Naive thymus-derived CD8-positive, alpha-beta T cell (primary cell): Measurements from ENCODE around the gene CBL. TPM values are rescaled to one million over a fixed set of nuclear protein-coding genes. Genes with fewer than 3 reads are reported as not detected.
A peak's percentile ranks its signal among the peaks of the same experiment; 100 is the strongest.
"Not testable (repeated sequence)": the region's sequence is repeated elsewhere in the genome, so short reads cannot be mapped to it uniquely, and the experiment has no call there.

Experiments used
- ATAC-seq, 2 donors: fragments of 150-1000 bp; cut with Tn5 transposase in 1 of 2; sonication (Bioruptor Pico), chemical (Tn5 transposase) in 1 of 2; 1 replicate in 1 of 2; 2 replicates in 1 of 2; pipeline ENCODE4 v1.10.0; 2021; ENCODE audit warnings: mild to moderate bottlenecking in 2 of 2, moderate library complexity in 2 of 2
- POLR2A ChIA-PET: fragments of 350-600 bp; sonication (Branson Sonifier 250); formaldehyde crosslinking; loops from one replicate; lab custom pipeline; 2021; ENCODE audit warnings: antibody characterized with exemption; lab: Charles Lee
- DNase-seq, 10 donors: peaks; one replicate each; pipeline versions ENCODE4 v3.0.0 to v3.0.0-alpha.2; 2020 to 2022
- H3K27ac Mint-ChIP-seq, 10 donors: one replicate each; pipeline ENCODE4 v1.8.0; 2020 to 2022; ENCODE audit warnings: mild to moderate bottlenecking in 10 of 10, mixed read lengths in 10 of 10, moderate library complexity in 4 of 10, inconsistent platforms in 1 of 10
- H3K27me3 Mint-ChIP-seq, 5 donors: one replicate each; pipeline ENCODE4 v1.8.0; 2021 to 2022; ENCODE audit warnings: mixed read lengths in 5 of 5
- H3K36me3 Mint-ChIP-seq, 3 donors: one replicate each; pipeline ENCODE4 v1.8.0; 2020 to 2022; ENCODE audit warnings: mixed read lengths in 3 of 3, mild to moderate bottlenecking in 2 of 3, inconsistent platforms in 1 of 3
- H3K4me1 Mint-ChIP-seq, 4 donors: one replicate each; pipeline ENCODE4 v1.8.0; 2021 to 2022; ENCODE audit warnings: mixed read lengths in 4 of 4
- H3K4me3 Mint-ChIP-seq, 10 donors: one replicate each; pipeline ENCODE4 v1.8.0; 2020 to 2022; ENCODE audit warnings: mild to moderate bottlenecking in 10 of 10, mixed read lengths in 10 of 10, moderate library complexity in 6 of 10, inconsistent platforms in 1 of 10
- H3K9me3 Mint-ChIP-seq, 9 donors: one replicate each; pipeline ENCODE4 v1.8.0; 2020 to 2022; ENCODE audit warnings: mixed read lengths in 9 of 9, mild to moderate bottlenecking in 3 of 9, inconsistent platforms in 1 of 9, moderate library complexity in 1 of 9
- polyA plus RNA-seq, 3 donors: library from polyadenylated mRNA; unstranded; fragments of 300-500 nt; fragmentation: Illumina TruSeq; gene quantifications; one replicate each; pipeline ENCODE4 v1.2.3, GENCODE V29; 2021
- total RNA-seq, 8 experiments: library from RNA in 2 of 8; stranded (reverse) in 2 of 8; gene quantifications; one replicate each; pipeline ENCODE4 v1.2.3 and lab custom pipeline; 2021 to 2026

The CBL gene
- total and polyA plus RNA-seq, 5 experiments from 2014 or later: 11.5 to 51.6 (median 16.1) TPM

DNA sequence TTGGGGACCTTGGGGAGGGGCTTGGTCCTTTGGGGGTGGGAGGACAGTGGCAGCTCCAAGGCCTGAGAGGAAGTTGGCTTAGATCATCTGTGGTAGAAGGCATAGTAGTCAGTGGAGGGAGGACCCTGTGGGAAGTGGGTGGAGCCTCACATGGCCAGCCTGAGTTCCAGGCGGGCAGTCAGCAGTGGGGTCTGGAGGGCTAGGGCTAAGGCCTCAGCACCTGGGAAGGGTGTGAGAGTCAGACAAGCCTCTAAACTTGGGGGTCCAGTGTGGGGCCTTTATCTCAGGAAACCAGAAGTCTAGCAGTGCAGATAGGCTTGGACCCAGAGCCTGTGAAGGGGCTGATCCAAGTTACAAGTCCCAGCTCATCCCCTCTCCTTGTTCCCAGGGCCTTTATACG is 33.6 kb upstream of the CBL start:
- Mint-ChIP-seq H3K4me1 (peaks cover 7 to 18% (median 9%) of the 10 kb centered on the region in 4 donors), H3K9me3 (no peaks in the 10 kb centered on the region), H3K27ac (peak overlapping the region in 1 of 10 donors; percentile 73), H3K36me3 (peaks cover 0 to 16% (median 6%) of the 10 kb centered on the region in 3 donors), H3K4me3 (no peak overlapping the region), H3K27me3 (no peaks in the 10 kb centered on the region)
- ATAC-seq (no peak), DNase-seq (no peak)
- POLR2A ChIA-PET: no interaction called here

DNA sequence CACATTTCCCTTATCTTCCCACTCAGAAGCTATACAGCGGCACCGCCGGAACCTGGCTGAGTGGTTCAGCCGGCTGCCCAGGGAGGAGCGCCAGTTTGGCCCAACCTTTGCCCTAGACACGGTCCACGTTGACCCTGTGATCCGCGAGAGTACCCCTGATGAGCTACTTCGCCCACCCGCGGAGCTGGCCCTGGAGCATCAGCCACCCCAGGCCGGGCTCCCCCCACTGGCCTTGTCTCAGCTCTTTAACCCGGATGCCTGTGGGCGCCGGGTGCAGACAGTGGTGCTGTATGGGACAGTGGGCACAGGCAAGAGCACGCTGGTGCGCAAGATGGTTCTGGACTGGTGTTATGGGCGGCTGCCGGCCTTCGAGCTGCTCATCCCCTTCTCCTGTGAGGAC is 32.7 kb upstream of the CBL start:
- Mint-ChIP-seq H3K9me3 (no peaks in the 10 kb centered on the region), H3K4me1 (peaks cover 11 to 23% (median 12%) of the 10 kb centered on the region in 4 donors), H3K4me3 (no peak overlapping the region), H3K27me3 (no peaks in the 10 kb centered on the region), H3K36me3 (peaks cover 0 to 16% (median 6%) of the 10 kb centered on the region in 3 donors), H3K27ac (no peak overlapping the region)
- POLR2A ChIA-PET: interaction anchor here (0.6 kb wide), 1 partner anchor 1021 kb away, joined by 6 read pairs; the partner anchor contains the start of gene SCN4B
- DNase-seq (no peak), ATAC-seq (no peak)

DNA sequence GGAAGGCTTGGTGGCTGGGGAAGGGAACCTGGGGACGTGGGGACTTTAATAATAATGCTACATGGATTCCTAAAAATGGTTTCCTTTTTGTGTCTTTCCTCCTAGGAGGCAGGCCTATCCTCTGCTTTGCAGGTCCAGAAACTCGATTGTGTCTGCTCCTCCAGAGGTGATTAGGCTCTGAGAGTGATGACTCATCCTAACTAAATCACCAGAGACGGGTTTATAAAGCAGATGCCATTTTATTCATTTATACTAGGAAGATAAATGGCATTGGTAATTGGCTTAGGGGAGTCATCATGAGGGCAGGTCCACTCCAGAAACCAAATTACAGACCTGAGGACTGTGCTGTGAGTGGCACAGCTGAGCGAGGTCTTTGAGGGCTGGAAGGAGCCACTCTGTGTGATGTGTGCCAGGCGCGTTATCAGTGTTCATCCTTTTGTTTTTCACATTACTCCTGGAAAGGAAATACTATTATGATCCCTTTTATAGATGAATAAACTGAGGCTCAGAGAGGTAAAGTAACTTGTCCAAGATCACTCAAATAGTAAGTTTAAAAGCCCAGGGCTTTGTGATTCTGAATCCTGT is 30.6 kb upstream of the CBL start:
- no peaks in the 10 kb centered on the region for H3K9me3 Mint-ChIP-seq
- H3K4me1 Mint-ChIP-seq: peaks cover 5 to 18% (median 10%) of the 10 kb centered on the region in 4 donors
- H3K36me3 Mint-ChIP-seq: peaks cover 0 to 23% (median 6%) of the 10 kb centered on the region in 3 donors
- ATAC-seq: no peak
- no peak overlapping the region for H3K4me3 Mint-ChIP-seq
- DNase-seq: no peak
- peak overlapping the region in 1 of 10 donors; percentile 31 for H3K27ac Mint-ChIP-seq
- no peaks in the 10 kb centered on the region for H3K27me3 Mint-ChIP-seq
- POLR2A ChIA-PET: no interaction called here

DNA sequence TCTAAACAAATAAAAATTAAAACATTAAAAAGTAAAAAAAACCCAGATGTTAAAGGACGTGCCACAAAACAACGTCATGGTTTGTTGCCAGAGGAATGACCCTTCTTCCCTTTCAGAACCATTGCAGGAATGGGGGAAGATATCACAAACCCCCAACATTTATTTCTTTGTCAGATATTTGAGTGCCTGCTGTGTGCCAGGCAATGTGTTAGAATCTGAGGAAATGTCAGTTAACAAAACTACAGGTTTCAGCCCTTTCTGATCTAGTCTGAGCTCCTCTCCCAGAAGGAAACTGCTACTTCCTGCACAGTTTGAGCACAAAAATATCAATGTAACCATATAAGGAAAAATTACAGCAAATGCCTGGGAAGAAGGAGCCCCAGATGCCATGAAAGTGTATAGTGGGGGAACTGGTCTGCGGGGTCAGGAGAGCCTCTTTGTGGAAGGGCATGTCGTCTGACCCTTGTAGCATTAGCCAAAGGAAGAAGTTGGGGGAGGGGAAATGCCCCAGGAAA is 27.9 kb upstream of the CBL start:
- no peak for DNase-seq
- peak overlapping the region in 1 of 10 donors; percentile 15 for H3K4me3 Mint-ChIP-seq
- peaks cover 5 to 18% (median 10%) of the 10 kb centered on the region in 4 donors for H3K4me1 Mint-ChIP-seq
- no peak for ATAC-seq
- H3K36me3 Mint-ChIP-seq: peaks cover 0 to 26% (median 6%) of the 10 kb centered on the region in 3 donors
- POLR2A ChIA-PET: interaction anchor here (0.6 to 0.7 kb wide), 3 partner anchors 17 to 110 kb away, joined by 3 read pairs; no protein-coding TSS in a partner anchor
- peak overlapping the region in 4 of 10 donors; percentile 23 to 78 (median 62) for H3K27ac Mint-ChIP-seq
- H3K27me3 Mint-ChIP-seq: no peaks in the 10 kb centered on the region
- no peaks in the 10 kb centered on the region for H3K9me3 Mint-ChIP-seq

DNA sequence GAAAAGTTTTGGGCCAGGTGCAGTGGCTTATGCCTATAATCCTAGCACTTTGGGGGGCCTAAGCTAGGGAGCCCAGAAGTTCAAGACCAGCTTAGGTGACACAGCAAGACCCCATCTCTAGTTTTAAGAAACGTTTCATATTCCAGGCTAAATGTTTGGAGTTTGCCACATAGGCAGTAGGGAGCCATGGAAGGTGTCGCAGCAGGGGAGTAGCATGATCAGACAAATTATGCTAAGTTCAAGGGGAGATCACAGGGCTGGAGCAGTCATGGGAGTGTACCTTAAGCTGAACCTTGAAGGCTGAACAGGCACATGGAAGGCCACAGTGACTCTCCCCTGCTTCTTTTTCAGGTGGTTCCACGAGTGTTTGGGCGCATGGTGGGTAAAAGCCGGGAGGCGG is 26.8 kb upstream of the CBL start:
- H3K27ac Mint-ChIP-seq: peak overlapping the region in 1 of 10 donors; percentile 38
- H3K4me3 Mint-ChIP-seq: no peak overlapping the region
- POLR2A ChIA-PET: interaction anchor here (0.5 kb wide), 1 partner anchor 75 kb away, joined by 3 read pairs; no protein-coding TSS in a partner anchor

DNA sequence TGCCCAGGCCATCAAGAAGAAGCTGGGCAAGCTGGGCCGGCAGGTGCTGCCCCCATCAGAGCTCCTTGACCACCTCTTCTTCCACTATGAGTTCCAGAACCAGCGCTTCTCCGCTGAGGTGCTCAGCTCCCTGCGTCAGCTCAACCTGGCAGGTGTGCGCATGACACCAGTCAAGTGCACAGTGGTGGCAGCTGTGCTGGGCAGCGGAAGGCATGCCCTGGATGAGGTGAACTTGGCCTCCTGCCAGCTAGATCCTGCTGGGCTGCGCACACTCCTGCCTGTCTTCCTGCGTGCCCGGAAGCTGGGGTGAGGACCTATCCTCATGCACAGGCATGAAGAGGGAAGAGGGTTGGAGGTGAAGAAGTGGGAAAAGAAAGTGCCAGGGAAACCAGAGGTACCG is 26.2 kb upstream of the CBL start:
- peak overlapping the region in 1 of 10 donors; percentile 18 for H3K27ac Mint-ChIP-seq
- POLR2A ChIA-PET: no interaction called here
- no peak for DNase-seq
- H3K36me3 Mint-ChIP-seq: peaks cover 0 to 16% (median 6%) of the 10 kb centered on the region in 3 donors
- ATAC-seq: no peak
- no peaks in the 10 kb centered on the region for H3K27me3 Mint-ChIP-seq
- no peak overlapping the region for H3K4me3 Mint-ChIP-seq
- peaks cover 4 to 18% (median 5%) of the 10 kb centered on the region in 4 donors for H3K4me1 Mint-ChIP-seq
- H3K9me3 Mint-ChIP-seq: no peaks in the 10 kb centered on the region

More for the DNA sequence above, 26.8 kb upstream of the CBL start:
- Mint-ChIP-seq H3K4me1 (peaks cover 4 to 18% (median 7%) of the 10 kb centered on the region in 4 donors), H3K27me3 (no peaks in the 10 kb centered on the region), H3K9me3 (no peaks in the 10 kb centered on the region), H3K36me3 (peaks cover 0 to 20% (median 6%) of the 10 kb centered on the region in 3 donors)
- no peak for DNase-seq
- no peak for ATAC-seq

DNA sequence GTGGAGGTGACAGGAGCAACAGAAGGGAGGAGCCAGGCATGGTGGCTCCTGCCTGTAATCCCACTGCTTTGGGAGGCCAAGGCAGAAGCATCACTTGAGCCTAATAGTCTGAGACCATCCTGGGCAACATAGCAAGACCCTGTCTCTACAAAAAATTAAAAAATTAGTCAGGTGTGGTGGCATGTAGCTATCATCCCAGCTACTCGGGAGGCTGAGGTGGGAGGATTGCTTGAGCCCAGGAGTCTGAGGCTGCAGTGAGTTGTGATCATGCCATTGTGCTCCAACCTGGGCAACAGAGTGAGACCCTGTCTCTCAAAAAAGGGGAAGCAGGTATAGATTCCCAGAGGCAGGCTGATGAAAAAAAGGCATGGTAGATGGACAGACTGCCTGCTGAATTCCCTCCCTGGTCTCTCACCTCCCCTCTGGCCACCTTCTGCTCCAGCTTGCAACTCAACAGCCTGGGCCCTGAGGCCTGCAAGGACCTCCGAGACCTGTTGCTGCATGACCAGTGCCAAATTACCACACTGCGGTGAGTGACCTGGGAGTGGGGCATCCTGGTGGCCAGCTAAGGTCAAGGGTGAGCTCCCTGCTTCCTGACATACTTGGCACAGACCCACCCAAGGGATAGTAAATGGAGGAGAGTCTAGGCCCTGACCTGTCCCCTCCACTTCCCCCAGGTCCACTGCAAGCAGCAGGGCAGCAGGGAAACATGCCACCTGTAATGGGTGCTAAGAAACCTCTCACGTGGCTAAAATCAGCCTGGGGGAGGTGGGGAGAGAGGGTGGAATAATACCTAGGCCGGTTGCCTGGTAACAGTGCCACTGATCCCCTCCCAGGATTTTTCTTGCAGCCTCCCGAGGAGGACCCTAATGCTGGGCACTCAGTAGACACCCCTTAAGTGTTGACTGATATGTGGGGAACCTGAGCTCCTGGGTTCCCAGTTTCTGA is 25.1 kb upstream of the CBL start:
- ATAC-seq (no peak), DNase-seq (no peak)
- Mint-ChIP-seq H3K36me3 (peaks cover 0 to 10% (median 0%) of the 10 kb centered on the region in 3 donors), H3K4me3 (no peak overlapping the region), H3K9me3 (no peaks in the 10 kb centered on the region), H3K4me1 (peaks cover 4 to 14% (median 8%) of the 10 kb centered on the region in 4 donors), H3K27ac (no peak overlapping the region), H3K27me3 (peaks cover 0 to 4% (median 0%) of the 10 kb centered on the region in 5 donors)
- POLR2A ChIA-PET: interaction anchor here (1.0 kb wide), 1 partner anchor 16 kb away, joined by 4 read pairs; no protein-coding TSS in a partner anchor

DNA sequence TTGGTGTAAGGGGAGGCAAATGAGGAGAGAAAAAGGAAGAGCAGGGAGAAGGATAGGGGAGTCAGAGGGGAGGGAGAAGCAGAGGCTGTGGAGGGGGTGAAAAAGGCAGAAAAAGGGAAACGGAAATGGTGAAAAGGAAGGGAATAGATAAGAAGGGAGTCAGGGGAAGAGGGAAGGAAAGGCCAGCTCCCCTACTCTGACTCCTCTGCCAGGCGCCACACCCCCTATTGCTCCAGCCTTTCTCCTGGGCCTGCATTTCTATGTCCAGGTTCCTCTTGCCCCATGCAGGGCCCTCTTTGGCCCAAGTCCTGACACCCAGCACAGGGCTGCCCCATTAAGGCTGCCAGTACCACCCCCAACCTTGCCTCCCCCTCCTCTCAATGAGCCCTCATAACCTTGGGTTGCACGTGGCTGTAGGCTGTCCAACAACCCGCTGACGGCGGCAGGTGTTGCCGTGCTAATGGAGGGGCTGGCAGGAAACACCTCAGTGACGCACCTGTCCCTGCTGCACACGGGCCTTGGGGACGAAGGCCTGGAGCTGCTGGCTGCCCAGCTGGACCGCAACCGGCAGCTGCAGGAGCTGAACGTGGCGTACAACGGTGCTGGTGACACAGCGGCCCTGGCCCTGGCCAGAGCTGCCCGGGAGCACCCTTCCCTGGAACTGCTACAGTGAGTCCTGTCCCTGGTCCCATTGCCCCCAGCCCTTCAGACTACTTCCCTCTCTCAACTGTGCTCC is 24.3 kb upstream of the CBL start:
- Mint-ChIP-seq H3K36me3 (peaks cover 0 to 10% (median 0%) of the 10 kb centered on the region in 3 donors), H3K27me3 (peaks cover 0 to 4% (median 0%) of the 10 kb centered on the region in 5 donors), H3K27ac (no peak overlapping the region), H3K4me1 (peaks cover 4 to 14% (median 8%) of the 10 kb centered on the region in 4 donors), H3K9me3 (no peaks in the 10 kb centered on the region), H3K4me3 (no peak overlapping the region)
- no peak for ATAC-seq
- POLR2A ChIA-PET: interaction anchor here (1.0 kb wide), 1 partner anchor 15 kb away, joined by 4 read pairs; no protein-coding TSS in a partner anchor
- no peak for DNase-seq

DNA sequence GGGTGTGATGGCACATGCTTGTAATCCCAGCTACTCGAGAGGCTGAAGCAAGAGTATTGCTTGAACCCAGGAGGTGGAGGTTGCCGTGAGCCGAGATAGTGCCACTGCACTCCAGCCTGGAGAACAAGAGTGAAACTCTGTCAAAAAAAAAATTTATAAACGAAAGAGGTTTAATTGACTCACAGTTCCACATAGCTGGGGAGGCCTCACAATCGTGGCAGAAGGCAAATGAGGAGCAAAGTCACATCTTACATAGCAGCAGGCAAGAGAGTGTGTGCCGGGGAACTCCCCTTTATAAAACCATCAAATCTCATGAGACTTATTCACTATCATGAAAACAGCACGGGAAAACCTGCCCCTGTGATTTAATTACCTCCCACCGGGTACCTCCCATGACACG is 21.7 kb upstream of the CBL start:
- H3K4me1 Mint-ChIP-seq, POLR2A ChIA-PET, H3K4me3 Mint-ChIP-seq, H3K9me3 Mint-ChIP-seq, DNase-seq, H3K27ac Mint-ChIP-seq, H3K36me3 Mint-ChIP-seq, ATAC-seq, H3K27me3 Mint-ChIP-seq: not testable (repeated sequence)

DNA sequence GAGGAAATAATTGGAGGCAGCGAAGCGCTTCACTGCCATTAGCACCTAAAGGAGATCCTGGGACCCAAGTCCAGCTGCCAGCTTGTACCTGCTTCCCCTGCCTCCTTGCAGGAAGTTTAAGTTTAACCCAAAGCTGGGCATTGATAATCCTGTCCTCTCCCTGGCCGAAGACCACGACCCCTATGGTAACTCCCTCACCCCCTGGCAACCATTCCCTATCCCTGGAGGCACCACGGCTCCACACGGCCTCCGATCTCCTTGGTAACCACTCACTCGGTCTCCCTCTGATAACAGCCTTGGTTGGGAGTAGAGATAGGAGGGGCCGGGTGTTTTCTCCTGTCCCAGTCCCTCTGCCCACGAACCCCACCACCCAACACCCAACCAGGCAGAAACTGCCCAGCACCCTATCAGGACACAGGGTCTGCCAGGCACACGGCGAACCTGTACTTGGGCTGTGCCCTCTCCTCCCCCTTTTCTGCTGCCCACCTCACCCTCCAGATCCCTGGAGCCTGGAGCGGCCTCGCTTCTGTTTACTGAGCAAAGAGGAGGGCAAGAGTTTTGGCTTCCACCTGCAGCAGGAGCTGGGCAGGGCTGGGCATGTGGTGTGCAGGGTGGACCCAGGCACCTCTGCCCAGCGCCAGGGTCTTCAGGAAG is 20.0 kb upstream of the CBL start:
- Mint-ChIP-seq H3K4me1 (peaks cover 0 to 4% (median 0%) of the 10 kb centered on the region in 4 donors), H3K36me3 (peaks cover 0 to 3% (median 0%) of the 10 kb centered on the region in 3 donors), H3K9me3 (no peaks in the 10 kb centered on the region), H3K4me3 (no peak overlapping the region), H3K27ac (peak overlapping the region in 1 of 10 donors; percentile 59), H3K27me3 (peaks cover 0 to 4% (median 0%) of the 10 kb centered on the region in 5 donors)
- POLR2A ChIA-PET: interaction anchor here (0.7 kb wide), 1 partner anchor 15 kb away, joined by 5 read pairs; no protein-coding TSS in a partner anchor
- DNase-seq: no peak
- ATAC-seq: no peak

DNA sequence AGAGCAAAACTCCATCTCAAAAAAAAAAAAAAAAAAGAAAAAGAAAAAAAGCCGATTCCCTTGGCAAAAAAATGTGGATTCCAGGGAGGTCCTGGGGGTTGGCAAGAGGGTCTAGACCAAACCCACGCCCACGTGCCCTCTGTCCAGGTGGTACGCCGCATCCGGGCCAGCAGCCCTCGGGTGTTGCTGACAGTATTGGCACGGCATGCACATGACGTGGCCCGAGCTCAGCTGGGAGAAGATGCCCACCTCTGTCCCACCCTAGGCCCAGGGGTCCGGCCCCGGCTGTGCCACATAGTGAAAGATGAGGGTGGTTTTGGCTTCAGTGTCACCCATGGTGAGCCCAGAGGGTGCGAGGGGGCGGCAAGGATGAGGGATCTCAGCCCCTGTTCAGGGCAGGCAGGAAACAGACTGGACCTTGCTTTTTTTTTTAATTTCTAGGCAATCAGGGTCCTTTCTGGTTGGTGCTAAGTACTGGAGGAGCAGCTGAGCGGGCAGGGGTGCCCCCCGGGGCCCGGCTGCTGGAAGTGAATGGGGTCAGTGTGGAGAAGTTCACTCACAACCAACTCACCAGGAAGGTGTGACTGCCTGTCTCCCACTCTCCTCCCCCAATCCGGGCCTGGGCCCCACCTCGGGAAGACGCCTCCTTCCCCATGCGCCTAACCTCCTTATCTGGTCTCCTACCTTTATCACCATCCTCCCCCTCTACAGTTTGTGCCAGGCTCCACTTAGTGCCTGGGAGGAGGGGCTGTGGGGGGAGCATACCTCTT is 18.8 kb upstream of the CBL start:
- no peak for DNase-seq
- no peaks in the 10 kb centered on the region for H3K9me3 Mint-ChIP-seq
- no peak overlapping the region for H3K4me3 Mint-ChIP-seq
- no peak for ATAC-seq
- H3K27ac Mint-ChIP-seq: peak overlapping the region in 2 of 10 donors; percentile 59 to 65
- H3K27me3 Mint-ChIP-seq: peaks cover 0 to 4% (median 0%) of the 10 kb centered on the region in 5 donors
- peaks cover 0 to 4% (median 0%) of the 10 kb centered on the region in 4 donors for H3K4me1 Mint-ChIP-seq
- peaks cover 0 to 2% (median 0%) of the 10 kb centered on the region in 3 donors for H3K36me3 Mint-ChIP-seq
- POLR2A ChIA-PET: interaction anchor here (0.7 kb wide), 1 partner anchor 16 kb away, joined by 5 read pairs; no protein-coding TSS in a partner anchor
